Ishikawa (cell line): ENCODE data around the gene GABRR3.

Experiments
- CREB1 ChIP-seq: IDR thresholded peaks from 2 replicates; pipeline ENCODE4 v1.6.1; 2012; ENCODE audit warnings: low read depth
- NFIC ChIP-seq: IDR thresholded peaks from 2 replicates; pipeline ENCODE4 v1.6.1; 2012
- TAF1 ChIP-seq: IDR thresholded peaks from 2 replicates; pipeline ENCODE4 v1.6.1; 2012; ENCODE audit warnings: low read depth, mild to moderate bottlenecking

GRCh38 chr3:97949110-97949485 is 86.0 kb downstream of the GABRR3 start:
- TF ChIP-seq TAF1 (no peak), CREB1 (no peak), NFIC (no peak)
